Neural progenitor cell (in vitro differentiated cells): ENCODE results near the gene EP400. TPM values are rescaled to one million over a fixed set of nuclear protein-coding genes. Genes with fewer than 3 reads are reported as not detected.

Source experiments
- DNase-seq: peaks from one replicate; pipeline ENCODE4 v3.0.0-alpha.2; 2016; ENCODE audit warnings: low spot score
- H2AFZ ChIP-seq: fragments of 200-600 bp; sonication (generic); replicated peaks from 2 replicates; pipeline ENCODE4 v1.6.1; 2016; ENCODE audit warnings: antibody characterized with exemption
- H3F3A ChIP-seq: fragments of 200-600 bp; sonication (generic); 2 replicates; pipeline ENCODE4 v1.6.1; 2016; ENCODE audit warnings: antibody characterized with exemption, low read depth
- H3K27ac ChIP-seq: fragments of 200-600 bp; sonication (generic); 2 replicates; pipeline ENCODE4 v1.5.1; 2016; ENCODE audit warnings: mild to moderate bottlenecking
- H3K27me3 ChIP-seq: fragments of 200-600 bp; sonication (generic); 2 replicates; pipeline ENCODE4 v1.6.1; 2016; ENCODE audit warnings: mild to moderate bottlenecking, moderate library complexity
- H3K36me3 ChIP-seq: fragments of 200-600 bp; sonication (generic); 2 replicates; pipeline ENCODE4 v1.5.1; 2016
- H3K4me1 ChIP-seq: fragments of 200-600 bp; sonication (generic); 2 replicates; pipeline ENCODE4 v1.6.1; 2016; ENCODE audit warnings: mixed run types
- H3K4me2 ChIP-seq: fragments of 200-600 bp; sonication (generic); 2 replicates; pipeline ENCODE4 v1.6.1; 2016
- H3K4me3 ChIP-seq: fragments of 200-600 bp; sonication (generic); 2 replicates; pipeline ENCODE4 v1.5.1; 2016
- H3K79me2 ChIP-seq: fragments of 200-600 bp; sonication (generic); 2 replicates; pipeline ENCODE4 v1.6.1; 2016; ENCODE audit warnings: low read depth
- H3K9ac ChIP-seq: fragments of 200-600 bp; sonication (generic); 2 replicates; pipeline ENCODE4 v1.6.1; 2016
- H3K9me3 ChIP-seq: fragments of 200-600 bp; sonication (generic); 2 replicates; pipeline ENCODE4 v1.5.1; 2016; ENCODE audit warnings: low read depth
- H4K20me1 ChIP-seq: fragments of 200-600 bp; sonication (generic); 2 replicates; pipeline ENCODE4 v1.6.1; 2016; ENCODE audit warnings: low read depth
- H3K27ac Mint-ChIP-seq: 3 replicates; pipeline ENCODE4 v1.8.0; 2021; ENCODE audit warnings: mixed read lengths
- H3K27me3 Mint-ChIP-seq: 2 replicates; pipeline ENCODE4 v1.8.0; 2022; ENCODE audit warnings: low read depth, mild to moderate bottlenecking, inconsistent platforms, moderate library complexity, mixed read lengths; ENCODE audit not compliant: insufficient read depth
- H3K36me3 Mint-ChIP-seq: 3 replicates; pipeline ENCODE4 v1.8.0; 2021; ENCODE audit warnings: mixed read lengths
- H3K4me1 Mint-ChIP-seq: 3 replicates; pipeline ENCODE4 v1.8.0; 2021; ENCODE audit warnings: mixed read lengths
- H3K4me3 Mint-ChIP-seq: 3 replicates; pipeline ENCODE4 v1.8.0; 2021; ENCODE audit warnings: mild to moderate bottlenecking, moderate library complexity, mixed read lengths
- H3K9me3 Mint-ChIP-seq: 3 replicates; pipeline ENCODE4 v1.8.0; 2020; ENCODE audit warnings: mixed read lengths
- EZH2 ChIP-seq: fragments of 200-600 bp; sonication (generic); IDR thresholded peaks from 2 replicates; pipeline ENCODE4 v1.6.1; 2017; ENCODE audit warnings: antibody characterized with exemption, mild to moderate bottlenecking, moderate library complexity
- EZH2phosphoT487 ChIP-seq: fragments of 200-600 bp; sonication (generic); IDR thresholded peaks from 2 replicates; pipeline ENCODE4 v1.6.1; 2017; ENCODE audit warnings: antibody characterized with exemption
- total RNA-seq: library from RNA; depleted of rRNA; stranded (reverse); fragments of >200 nt; gene quantifications from 2 replicates; pipeline ENCODE4 v1.2.3, GENCODE V29; 2015; ENCODE audit warnings: low replicate concordance
- TF ChIP-seq, protein P1 (sequence below): fragments of 200-600 bp; sonication (generic); IDR thresholded peaks from 2 replicates; pipeline ENCODE4 v1.5.1; 2017; ENCODE audit warnings: antibody characterized with exemption, mild to moderate bottlenecking

Gene EP400
- total RNA-seq, 1 donor from 2014 or later, result 16.3 TPM

DNA sequence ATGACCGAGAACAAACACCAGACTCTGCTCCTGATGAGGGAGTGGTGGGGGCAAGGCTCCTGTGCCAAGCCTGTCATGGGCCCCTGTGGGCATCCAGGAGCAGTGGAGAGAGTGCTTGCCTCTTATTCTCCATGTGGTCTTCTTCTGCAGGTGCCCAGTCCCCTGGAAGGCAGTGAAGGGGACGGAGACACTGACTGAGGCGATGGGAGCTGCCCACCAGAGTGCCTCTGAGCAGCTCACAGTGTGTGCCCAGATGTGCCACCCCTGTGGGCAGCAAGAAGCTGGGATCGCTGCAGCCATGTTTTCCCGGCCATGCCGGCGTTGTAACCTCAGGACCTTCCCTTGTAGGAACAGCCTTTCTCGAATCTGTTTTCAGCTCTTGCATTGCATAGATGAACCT, 6.4 kb upstream of the EP400 start:
- Mint-ChIP-seq H3K27ac (no peak overlapping the region), H3K9me3 (no peaks in the 10 kb centered on the region), H3K4me3 (no peak overlapping the region), H3K4me1 (no peaks in the 10 kb centered on the region), H3K27me3 (peaks cover 7% of the 10 kb centered on the region), H3K36me3 (peaks cover 15% of the 10 kb centered on the region)
- Histone ChIP-seq H3K9me3 (no peaks in the 10 kb centered on the region), H4K20me1 (no peaks in the 10 kb centered on the region), H3K4me1 (no peaks in the 10 kb centered on the region), H3K4me3 (no peak overlapping the region), H3K27ac (no peak overlapping the region), H3K79me2 (no peaks in the 10 kb centered on the region), H3K9ac (no peak overlapping the region), H3K36me3 (no peaks in the 10 kb centered on the region), H3K4me2 (no peak overlapping the region), H3K27me3 (no peaks in the 10 kb centered on the region), H3F3A (peaks cover 9% of the 10 kb centered on the region), H2AFZ (no peak overlapping the region)
- DNase-seq, result no peak
- TF ChIP-seq EZH2 (no peak), EZH2phosphoT487 (no peak)
- TF ChIP-seq, protein P1, sequence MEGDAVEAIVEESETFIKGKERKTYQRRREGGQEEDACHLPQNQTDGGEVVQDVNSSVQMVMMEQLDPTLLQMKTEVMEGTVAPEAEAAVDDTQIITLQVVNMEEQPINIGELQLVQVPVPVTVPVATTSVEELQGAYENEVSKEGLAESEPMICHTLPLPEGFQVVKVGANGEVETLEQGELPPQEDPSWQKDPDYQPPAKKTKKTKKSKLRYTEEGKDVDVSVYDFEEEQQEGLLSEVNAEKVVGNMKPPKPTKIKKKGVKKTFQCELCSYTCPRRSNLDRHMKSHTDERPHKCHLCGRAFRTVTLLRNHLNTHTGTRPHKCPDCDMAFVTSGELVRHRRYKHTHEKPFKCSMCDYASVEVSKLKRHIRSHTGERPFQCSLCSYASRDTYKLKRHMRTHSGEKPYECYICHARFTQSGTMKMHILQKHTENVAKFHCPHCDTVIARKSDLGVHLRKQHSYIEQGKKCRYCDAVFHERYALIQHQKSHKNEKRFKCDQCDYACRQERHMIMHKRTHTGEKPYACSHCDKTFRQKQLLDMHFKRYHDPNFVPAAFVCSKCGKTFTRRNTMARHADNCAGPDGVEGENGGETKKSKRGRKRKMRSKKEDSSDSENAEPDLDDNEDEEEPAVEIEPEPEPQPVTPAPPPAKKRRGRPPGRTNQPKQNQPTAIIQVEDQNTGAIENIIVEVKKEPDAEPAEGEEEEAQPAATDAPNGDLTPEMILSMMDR, result no peak

DNA sequence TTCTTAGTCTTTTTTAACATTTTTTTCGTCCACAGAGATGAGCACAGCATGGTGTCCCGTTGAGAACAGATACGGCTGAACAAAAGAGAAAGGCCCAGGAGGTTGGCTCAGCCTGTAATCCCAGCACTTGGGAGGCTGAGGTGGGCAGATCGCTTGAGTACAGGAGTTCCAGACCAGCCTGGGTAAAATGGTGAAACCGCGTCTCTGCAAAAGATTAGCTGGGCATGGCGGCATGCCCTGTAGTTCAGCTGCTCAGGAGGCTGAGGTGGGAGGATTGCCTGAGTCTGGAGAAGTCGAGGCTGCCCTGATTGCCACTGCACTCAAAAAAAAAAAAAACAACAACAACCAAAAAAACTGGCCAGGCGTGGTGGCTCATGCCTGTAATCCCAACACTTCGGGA, 5.9 kb upstream of the EP400 start:
- TF ChIP-seq, protein P1, result no peak
- TF ChIP-seq EZH2, result no peak
- no peak for TF ChIP-seq EZH2phosphoT487
- Mint-ChIP-seq H3K27ac (no peak overlapping the region), H3K4me3 (no peak overlapping the region), H3K36me3 (peaks cover 15% of the 10 kb centered on the region), H3K4me1 (no peaks in the 10 kb centered on the region), H3K27me3 (peaks cover 7% of the 10 kb centered on the region), H3K9me3 (no peaks in the 10 kb centered on the region)
- H4K20me1 ChIP-seq, result no peaks in the 10 kb centered on the region
- no peak for DNase-seq
- no peak overlapping the region for H2AFZ ChIP-seq
- no peaks in the 10 kb centered on the region for H3K79me2 ChIP-seq
- no peak overlapping the region for H3K4me3 ChIP-seq
- no peaks in the 10 kb centered on the region for H3K9me3 ChIP-seq
- peaks cover 13% of the 10 kb centered on the region for H3F3A ChIP-seq
- no peak overlapping the region for H3K4me2 ChIP-seq
- H3K4me1 ChIP-seq, result no peaks in the 10 kb centered on the region
- H3K27ac ChIP-seq, result no peak overlapping the region
- no peaks in the 10 kb centered on the region for H3K36me3 ChIP-seq
- H3K9ac ChIP-seq, result no peak overlapping the region
- H3K27me3 ChIP-seq, result no peaks in the 10 kb centered on the region

DNA sequence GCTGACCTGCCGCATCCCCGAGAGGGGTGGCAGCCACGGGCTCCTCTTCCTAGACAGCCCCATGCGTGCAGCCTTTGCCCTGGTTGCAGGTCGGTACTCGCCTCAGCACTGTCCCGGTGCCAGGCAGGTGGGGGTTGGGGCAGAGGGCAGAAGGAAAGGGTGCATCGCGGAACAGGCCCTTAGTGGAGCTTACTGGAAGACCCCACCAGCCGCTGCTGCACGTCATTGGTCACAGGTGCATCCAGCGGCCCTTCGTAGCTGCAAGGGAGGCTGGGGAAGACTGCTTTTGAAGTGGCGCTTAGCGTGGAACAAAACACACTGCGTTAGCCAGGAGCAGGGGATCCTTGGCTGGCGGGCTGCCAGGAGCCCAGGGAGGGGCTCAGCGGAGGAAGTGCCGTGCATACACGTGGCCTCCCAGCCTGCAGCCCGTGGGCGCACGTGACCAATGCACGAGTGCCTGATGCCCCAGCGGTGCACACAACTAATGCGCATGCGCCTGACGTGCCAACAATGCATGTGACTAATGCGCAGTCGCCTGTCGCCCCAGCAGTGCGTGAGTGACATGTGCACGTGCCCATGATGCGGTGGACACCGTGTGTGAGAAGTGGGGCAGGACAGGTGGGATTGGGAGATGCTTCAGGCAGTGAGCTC, 5.0 kb upstream of the EP400 start:
- Histone ChIP-seq H3K9ac (no peak overlapping the region), H3F3A (peaks cover 19% of the 10 kb centered on the region), H2AFZ (no peak overlapping the region), H3K9me3 (no peaks in the 10 kb centered on the region), H3K4me3 (no peak overlapping the region), H3K4me1 (no peaks in the 10 kb centered on the region), H3K4me2 (no peak overlapping the region), H3K27me3 (no peaks in the 10 kb centered on the region), H3K27ac (no peak overlapping the region), H3K79me2 (no peaks in the 10 kb centered on the region), H4K20me1 (no peaks in the 10 kb centered on the region), H3K36me3 (no peaks in the 10 kb centered on the region)
- Mint-ChIP-seq H3K4me3 (no peak overlapping the region), H3K27me3 (peaks cover 7% of the 10 kb centered on the region), H3K36me3 (peaks cover 15% of the 10 kb centered on the region), H3K4me1 (no peaks in the 10 kb centered on the region), H3K27ac (no peak overlapping the region), H3K9me3 (no peaks in the 10 kb centered on the region)
- no peak for DNase-seq
- TF ChIP-seq, protein P1, result no peak
- TF ChIP-seq EZH2phosphoT487 (no peak), EZH2 (no peak)
